Measurements from ENCODE around the gene LIMK1. TPM values are rescaled to one million over a fixed set of nuclear protein-coding genes. Genes with fewer than 3 reads are reported as not detected.

LIMK1 gene
- total RNA-seq, 1 experiment from 2014 or later: 63.8 TPM

GRCh38 chr7:74105992-74106391 lies 22.4 kb downstream of the LIMK1 start:
- no peak overlapping the region for H2BK120ac ChIP-seq (ENCODE audit: low read depth, low read length, poor library complexity, severe bottlenecking)
- no peaks in the 10 kb centered on the region for H4K20me1 ChIP-seq (ENCODE audit: control insufficient read depth, insufficient read depth, insufficient read length)
- no peak overlapping the region for H2BK20ac ChIP-seq (ENCODE audit: low read depth, low read length, poor library complexity, severe bottlenecking)
- no peak overlapping the region for H2BK15ac ChIP-seq (ENCODE audit: low read depth, low read length)
- H3T11ph ChIP-seq (ENCODE audit: low read length): no peak overlapping the region
- TF ChIP-seq CTCF (conservative IDR thresholded peaks at IDR 0.05): no peak
- no peak overlapping the region for H4K91ac ChIP-seq (ENCODE audit: insufficient read length, low read depth, low read length)
- no peak overlapping the region for H3K4ac ChIP-seq (ENCODE audit: low read depth, low read length)
- no peak overlapping the region for H4K5ac ChIP-seq (ENCODE audit: insufficient read length, low read depth, low read length)
- no peak overlapping the region for H2AK5ac ChIP-seq (ENCODE audit: insufficient read length, low read length)
- no peak overlapping the region for H2AFZ ChIP-seq (ENCODE audit: low read length)
- no peak overlapping the region for H3K9ac ChIP-seq (ENCODE audit: extremely low read depth, insufficient read length, low read length)
- no peak overlapping the region for H3K4me3 Mint-ChIP-seq
- no peaks in the 10 kb centered on the region for H3K79me2 ChIP-seq (ENCODE audit: insufficient read depth, low read length)
- H3K4me1 ChIP-seq (ENCODE audit: insufficient read depth, low read length): no peaks in the 10 kb centered on the region
- no peak overlapping the region for H3K18ac ChIP-seq (ENCODE audit: insufficient read length, low read depth, low read length)
- no peak overlapping the region for H4K8ac ChIP-seq (replicated peaks; ENCODE audit: insufficient read length, low read depth, low read length)
- H2BK5ac ChIP-seq (ENCODE audit: insufficient read length, low read length): no peak overlapping the region
- H3K27ac ChIP-seq (ENCODE audit: insufficient read length, low read depth, low read length): no peak overlapping the region
- H3K27ac Mint-ChIP-seq: peak overlapping the region in 1 of 3 experiments; percentile 70; a peak in 3 of 7 replicates
- H3K23ac ChIP-seq (ENCODE audit: insufficient read length, low read depth, low read length): no peak overlapping the region
- H3K27me3 ChIP-seq (ENCODE audit: insufficient read depth, low read length): no peaks in the 10 kb centered on the region
- no peaks in the 10 kb centered on the region for H3K9me3 ChIP-seq (ENCODE audit: control insufficient read depth, low read depth, low read length)
- DNase-seq: no peak
- no peaks in the 10 kb centered on the region for H3K4me1 Mint-ChIP-seq
- no peaks in the 10 kb centered on the region for H3K27me3 Mint-ChIP-seq (ENCODE audit: low read depth)
- no peaks in the 10 kb centered on the region for H3K9me3 Mint-ChIP-seq
- no peak overlapping the region for H3K4me2 ChIP-seq (ENCODE audit: insufficient read depth, insufficient read length, low read length)
- WGBS (ENCODE audit: extremely low coverage, insufficient read length, low lambda C conversion rate): no CpG with 5 or more reads among the region's 11 CpGs
- peaks cover 26 to 74% (median 61%) of the 10 kb centered on the region in 3 experiments; a peak in 6 of 7 replicates for H3K36me3 Mint-ChIP-seq (ENCODE audit: insufficient read depth in 1 of 3, low read depth in 3 of 3)
- no peak overlapping the region for H2BK12ac ChIP-seq (ENCODE audit: insufficient read length, low read depth, low read length)
- no peak overlapping the region for H3K14ac ChIP-seq (ENCODE audit: insufficient read depth, low read length)
- no peaks in the 10 kb centered on the region for H3K79me1 ChIP-seq (ENCODE audit: insufficient read depth, low read depth, low read length, poor library complexity, severe bottlenecking)
- H3K56ac ChIP-seq (ENCODE audit: insufficient read length, low read depth, low read length): no peak overlapping the region
- H3K23me2 ChIP-seq (ENCODE audit: insufficient read length, low read depth, low read length, poor library complexity, severe bottlenecking): no peaks in the 10 kb centered on the region
